Thoracic aorta (tissue), 2 donors: ENCODE data around the gene MITF. TPM values are rescaled to one million over a fixed set of nuclear protein-coding genes. Genes with fewer than 3 reads are reported as not detected.

Experiments used
- ATAC-seq: fragments of 150-250 bp; one replicate; pipeline ENCODE4 v1.8.0; 2017; ENCODE audit warnings: low read depth; ENCODE audit not compliant: insufficient number of reproducible peaks, low FRiP score
- DNase-seq: peaks from one replicate; pipeline ENCODE4 v3.0.0-alpha.2; 2020; ENCODE audit warnings: low spot score
- H3K27ac ChIP-seq, 2 donors: fragments of 200-600 bp; sonication (generic); 1 replicate in 1 of 2; 2 replicates in 1 of 2; pipeline ENCODE4 v1.5.1; 2016; ENCODE audit warnings: mild to moderate bottlenecking in 2 of 2, moderate library complexity in 2 of 2
- H3K27me3 ChIP-seq: fragments of 200-600 bp; sonication (generic); replicated peaks from 2 replicates; pipeline ENCODE4 v1.6.0; 2016; ENCODE audit warnings: mild to moderate bottlenecking; ENCODE audit not compliant: insufficient read depth
- H3K36me3 ChIP-seq: fragments of 200-600 bp; sonication (generic); one replicate; pipeline ENCODE4 v1.5.1; 2016
- H3K4me1 ChIP-seq, 2 donors: fragments of 200-600 bp; sonication (generic); 1 replicate in 1 of 2; 2 replicates in 1 of 2; pipeline versions ENCODE4 v1.5.1 to v1.6.0; 2016; ENCODE audit warnings: low read depth in 2 of 2, mild to moderate bottlenecking in 1 of 2; ENCODE audit not compliant: control insufficient read depth in 1 of 2
- H3K4me3 ChIP-seq: fragments of 200-600 bp; sonication (generic); 2 replicates; pipeline ENCODE4 v1.5.1; 2016; ENCODE audit warnings: mild to moderate bottlenecking
- H3K9me3 ChIP-seq: fragments of 200-600 bp; sonication (generic); 2 replicates; pipeline ENCODE4 v1.5.1; 2016
- CTCF ChIP-seq: fragments of 200-600 bp; sonication (generic); IDR thresholded peaks from one replicate; pipeline ENCODE4 v1.5.1; 2019; ENCODE audit warnings: antibody characterized with exemption
- total RNA-seq, 2 donors: library from RNA; depleted of rRNA; stranded (reverse); fragments of >200 nt; gene quantifications; one replicate each; pipeline versions ENCODE4 v1.1.0 to v1.2.3, GENCODE V29; 2016

The MITF gene
- total RNA-seq, 2 donors from 2014 or later = 12.3 to 12.7 TPM

DNA sequence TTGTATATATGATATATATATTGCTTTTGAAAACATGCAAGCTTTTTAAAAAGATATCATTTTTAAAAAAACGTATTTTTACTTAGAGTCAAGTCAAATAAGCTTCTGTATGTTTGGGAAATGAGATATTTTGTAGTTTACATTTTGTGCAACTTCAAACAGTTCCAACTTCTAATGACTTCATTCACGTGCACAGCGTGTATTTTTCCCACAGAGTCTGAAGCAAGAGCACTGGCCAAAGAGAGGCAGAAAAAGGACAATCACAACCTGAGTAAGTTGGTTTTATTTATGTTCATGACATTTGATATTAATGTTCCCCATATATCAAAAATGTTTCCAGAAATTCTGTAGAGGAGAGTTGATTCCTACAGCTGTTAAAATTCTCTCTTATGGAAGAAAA lies 212.4 kb downstream of the MITF start:
- DNase-seq = no peak
- Histone ChIP-seq H3K27me3 (no peaks in the 10 kb centered on the region), H3K9me3 (no peaks in the 10 kb centered on the region), H3K4me3 (no peak overlapping the region), H3K36me3 (no peaks in the 10 kb centered on the region), H3K4me1 (peaks cover 0 to 6% of the 10 kb centered on the region in 2 donors), H3K27ac (no peak overlapping the region)
- no peak for TF ChIP-seq CTCF
- ATAC-seq = no peak

DNA sequence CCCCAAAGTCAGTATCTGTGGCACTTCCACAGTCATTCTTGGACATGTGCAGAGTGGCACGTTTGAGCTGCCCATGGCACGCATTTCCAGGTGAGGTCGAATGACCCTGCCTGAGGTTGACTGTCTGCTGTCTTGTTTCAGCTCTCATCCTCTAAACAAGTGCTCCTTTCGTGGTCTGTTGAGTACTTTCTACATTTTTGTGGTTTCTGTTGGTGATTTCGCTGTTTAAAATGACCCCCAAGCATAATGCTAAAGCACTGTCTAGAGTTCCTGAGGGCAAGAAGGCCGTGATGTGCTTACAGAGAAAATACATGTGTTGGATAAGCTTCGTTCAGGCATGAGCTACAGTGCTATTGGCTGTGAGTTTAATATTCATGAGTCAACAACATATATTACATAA lies 220.3 kb downstream of the MITF start:
- Histone ChIP-seq H3K27me3 (no peaks in the 10 kb centered on the region), H3K27ac (no peak overlapping the region), H3K9me3 (no peaks in the 10 kb centered on the region), H3K36me3 (peaks cover 20% of the 10 kb centered on the region), H3K4me1 (no peaks in the 10 kb centered on the region), H3K4me3 (no peak overlapping the region)
- ATAC-seq = no peak
- no peak for DNase-seq
- TF ChIP-seq CTCF = no peak

DNA sequence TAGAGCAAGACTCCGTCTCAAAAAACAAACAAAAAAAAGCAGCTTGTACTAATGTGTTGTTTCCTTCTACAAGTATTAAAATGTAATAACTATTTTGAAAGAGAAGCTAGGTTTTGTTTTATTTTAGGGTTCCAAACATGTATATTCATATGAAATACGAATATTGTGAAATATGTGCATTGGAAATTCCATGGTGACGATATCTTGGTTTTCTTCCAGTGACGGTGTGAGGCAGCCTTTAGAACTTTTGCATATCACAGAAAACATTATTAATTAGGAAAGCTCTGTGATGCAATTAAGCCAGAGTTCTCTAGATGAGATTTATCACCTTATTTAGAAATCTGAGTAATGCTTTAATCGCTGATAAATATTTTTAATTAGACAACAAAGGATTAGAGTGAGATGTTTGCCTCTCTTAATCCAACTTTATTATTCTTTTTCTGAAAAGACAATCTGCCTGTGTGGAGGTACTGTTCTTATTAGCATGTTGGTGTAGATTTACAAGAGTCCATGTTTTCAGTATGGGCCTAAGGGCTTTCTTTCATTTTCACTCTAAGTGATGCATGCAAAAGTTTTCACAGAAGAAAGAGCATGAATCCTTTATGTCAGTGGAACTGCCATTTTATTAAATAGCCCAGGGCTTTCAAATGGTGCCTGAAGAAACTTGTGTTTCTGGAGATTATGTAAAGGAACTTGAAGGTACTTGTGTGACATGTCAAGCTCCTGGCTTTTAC lies 222.6 kb downstream of the MITF start:
- no peaks in the 10 kb centered on the region for H3K4me1 ChIP-seq
- TF ChIP-seq CTCF = no peak
- no peak overlapping the region for H3K27ac ChIP-seq
- ATAC-seq (no peak), DNase-seq (no peak)
- no peaks in the 10 kb centered on the region for H3K27me3 ChIP-seq
- peaks cover 25% of the 10 kb centered on the region for H3K36me3 ChIP-seq
- no peak overlapping the region for H3K4me3 ChIP-seq
- H3K9me3 ChIP-seq = no peaks in the 10 kb centered on the region

- Histone ChIP-seq H3K36me3 (peaks cover 25% of the 10 kb centered on the region), H3K9me3 (no peaks in the 10 kb centered on the region), H3K27ac (no peak overlapping the region), H3K4me1 (no peaks in the 10 kb centered on the region), H3K27me3 (no peaks in the 10 kb centered on the region), H3K4me3 (no peak overlapping the region)
- DNase-seq (no peak), ATAC-seq (no peak)
- no peak for TF ChIP-seq CTCF
Observed at GRCh38 chr3:69963643-69964042, 224.4 kb downstream of the MITF start.

- Histone ChIP-seq H3K27ac (no peak overlapping the region), H3K27me3 (no peaks in the 10 kb centered on the region), H3K4me1 (no peaks in the 10 kb centered on the region), H3K36me3 (peaks cover 7% of the 10 kb centered on the region), H3K4me3 (no peak overlapping the region), H3K9me3 (no peaks in the 10 kb centered on the region)
- no peak for ATAC-seq
- no peak for DNase-seq
- TF ChIP-seq CTCF = no peak
Observed at GRCh38 chr3:69967156-69967555, 227.9 kb downstream of the MITF start.
